Kidney (tissue), 14 donors: ENCODE results near the gene CA10. TPM values are rescaled to one million over a fixed set of nuclear protein-coding genes. Genes with fewer than 3 reads are reported as not detected.

Experiments
- DNase-seq, 5 donors: peaks; one replicate each; pipeline ENCODE4 v3.0.0-alpha.2; 2013 to 2020
- FAIRE-seq: peaks from 2 replicates; lab custom pipeline; 2012; peaks lifted over from hg19 to GRCh38; lab: Jason Lieb, UNC
- H3K27ac ChIP-seq, 2 donors: one replicate each; pipeline ENCODE4 v1.7.0; 2013; ENCODE audit warnings: low read depth in 2 of 2, low read length in 2 of 2, inconsistent platforms in 1 of 2
- H3K27me3 ChIP-seq: one replicate; pipeline ENCODE4 v1.7.1; 2013; ENCODE audit warnings: low read length, inconsistent platforms; ENCODE audit not compliant: control insufficient read depth, insufficient read depth
- H3K36me3 ChIP-seq, 3 donors: one replicate each; pipeline versions ENCODE4 v1.7.0 to v1.7.1; 2013; ENCODE audit warnings: low read length in 3 of 3, control low read depth in 1 of 3, inconsistent platforms in 1 of 3; ENCODE audit not compliant: insufficient read depth in 3 of 3, control insufficient read depth in 2 of 3
- H3K4me1 ChIP-seq, 3 donors: one replicate each; pipeline versions ENCODE4 v1.7.0 to v1.7.1; 2013; ENCODE audit warnings: low read length in 3 of 3, inconsistent platforms in 1 of 3, low read depth in 1 of 3; ENCODE audit not compliant: control insufficient read depth in 2 of 3, insufficient read depth in 2 of 3
- H3K4me3 ChIP-seq, 3 donors: one replicate each; pipeline versions ENCODE4 v1.7.0 to v1.8.1; 2013; ENCODE audit warnings: low read length in 3 of 3, control low read depth in 1 of 3, inconsistent platforms in 1 of 3
- H3K9ac ChIP-seq, 3 donors: one replicate each; pipeline versions ENCODE4 v1.7.0 to v1.7.1; 2013; ENCODE audit warnings: low read length in 3 of 3, control low read depth in 1 of 3, inconsistent platforms in 1 of 3
- H3K9me3 ChIP-seq, 3 donors: one replicate each; pipeline versions ENCODE4 v1.7.0 to v1.7.1; 2013; ENCODE audit warnings: low read length in 3 of 3, control low read depth in 1 of 3, inconsistent platforms in 1 of 3; ENCODE audit not compliant: control insufficient read depth in 2 of 3, insufficient read depth in 1 of 3
- CTCF ChIP-seq: IDR thresholded peaks from 3 replicates; pipeline ENCODE4 v1.5.1; 2012; ENCODE audit warnings: mild to moderate bottlenecking, moderate library complexity, borderline replicate concordance; ENCODE audit not compliant: insufficient read depth; ENCODE audit errors: extremely low read depth
- intact Hi-C: fragments of 100-400 bp; cut with DNase I; formaldehyde crosslinking; loops from one replicate; pipeline ENCODE4 v1.11.1; 2022
- polyA plus RNA-seq: library from polyadenylated mRNA; stranded (reverse); fragments of 350-450 nt; fragmentation: Illumina TruSeq; extraction: RNeasy Lipid Tissue Mini Kit (QIAGEN cat#74804); gene quantifications from one replicate; pipeline ENCODE4 v1.2.3, GENCODE V29; 2014; ENCODE audit warnings: low read depth, low replicate concordance; ENCODE audit not compliant: insufficient read depth
- total RNA-seq: library from RNA; stranded (reverse); fragmentation: NEBNext Ultra II Directional; extraction: Animal tissue kit (Norgen Biotek cat#: 25700); gene quantifications from one replicate; pipeline ENCODE4 v1.2.1, GENCODE V29; 2021
- donor health status: control.
- donor health status: control.
- donor health status: control.
- donor health status: control.
- donor health status: control.
- donor health status: DM: yes; HTN: yes; CAD: no.
- donor health status: Normal renal cell carcinoma (clear cell type).

The CA10 gene
- total and polyA plus RNA-seq, 2 donors from 2014 or later, result 3.7 to 9.8 TPM

- FAIRE-seq (no peak), DNase-seq (no peak)
- Histone ChIP-seq H3K27me3 (no peaks in the 10 kb centered on the region), H3K36me3 (no peaks in the 10 kb centered on the region), H3K27ac (no peak overlapping the region), H3K4me1 (no peaks in the 10 kb centered on the region), H3K9ac (no peak overlapping the region), H3K4me3 (no peak overlapping the region), H3K9me3 (no peaks in the 10 kb centered on the region)
- no peak for TF ChIP-seq CTCF
- intact Hi-C loops, result no loop called here
These were observed 130.8 kb downstream of the CA10 start for GRCh38 chr17:52027620-52028295.

- no peak for TF ChIP-seq CTCF
- H3K27me3 ChIP-seq, result no peaks in the 10 kb centered on the region
- no peak overlapping the region for H3K9ac ChIP-seq
- no peaks in the 10 kb centered on the region for H3K9me3 ChIP-seq
- no peak overlapping the region for H3K27ac ChIP-seq
- H3K4me1 ChIP-seq, result no peaks in the 10 kb centered on the region
- no peak for FAIRE-seq
- no peak overlapping the region for H3K4me3 ChIP-seq
- no peak for DNase-seq
- intact Hi-C loops, result no loop called here
- H3K36me3 ChIP-seq, result no peaks in the 10 kb centered on the region
These were observed 131.4 kb downstream of the CA10 start for GRCh38 chr17:52027081-52027480.

GRCh38 chr17:52026075-52026474 is 132.4 kb downstream of the CA10 start:
- intact Hi-C loops, result no loop called here
- H3K4me1 ChIP-seq, result no peaks in the 10 kb centered on the region
- H3K9me3 ChIP-seq, result no peaks in the 10 kb centered on the region
- H3K9ac ChIP-seq, result no peak overlapping the region
- no peaks in the 10 kb centered on the region for H3K27me3 ChIP-seq
- FAIRE-seq (no peak), DNase-seq (no peak)
- no peak overlapping the region for H3K4me3 ChIP-seq
- H3K36me3 ChIP-seq, result no peaks in the 10 kb centered on the region
- TF ChIP-seq CTCF, result no peak
- H3K27ac ChIP-seq, result no peak overlapping the region

- H3K36me3 ChIP-seq, result no peaks in the 10 kb centered on the region
- DNase-seq, result no peak
- H3K9ac ChIP-seq, result no peak overlapping the region
- no peaks in the 10 kb centered on the region for H3K4me1 ChIP-seq
- H3K9me3 ChIP-seq, result no peaks in the 10 kb centered on the region
- no peak overlapping the region for H3K27ac ChIP-seq
- TF ChIP-seq CTCF, result no peak
- no peak for FAIRE-seq
- H3K27me3 ChIP-seq, result no peaks in the 10 kb centered on the region
- intact Hi-C loops, result no loop called here
- H3K4me3 ChIP-seq, result no peak overlapping the region
These were observed 133.3 kb downstream of the CA10 start for GRCh38 chr17:52025236-52025635.
